Panc1 (cell line): Measurements from ENCODE around the gene FA2H. TPM values are rescaled to one million over a fixed set of nuclear protein-coding genes. Genes with fewer than 3 reads are reported as not detected.

ENCODE experiments used
- ATAC-seq: fragments of 200-7000 bp; cut with Tn5 transposase; 2 replicates; pipeline ENCODE4 v1.9.1; 2020; ENCODE audit warnings: mild to moderate bottlenecking, moderate library complexity
- BruUV-seq: library from RNA; stranded (reverse); fragments of 400-500 nt; replicated peaks from 2 replicates; lab custom pipeline; 2021; lab: Mats Ljungman, UMichigan
- CTCF ChIA-PET: fragments of 300-600 bp; sonication (Branson Sonifier 250); formaldehyde crosslinking; loops from one replicate; lab custom pipeline; 2022; ENCODE audit warnings: antibody characterized with exemption; lab: Charles Lee
- POLR2A ChIA-PET: fragments of 300-600 bp; sonication (Branson Sonifier 250); formaldehyde crosslinking; loops from one replicate; lab custom pipeline; 2022; ENCODE audit warnings: antibody characterized with exemption; lab: Charles Lee
- DNase-seq: peaks from one replicate; pipeline ENCODE4 v3.0.0-alpha.2; 2010; ENCODE audit warnings: low read depth, low spot score
- H3K27ac ChIP-seq: 2 replicates; pipeline ENCODE4 v1.5.1; 2011; ENCODE audit warnings: mild to moderate bottlenecking, low read length, inconsistent platforms
- H3K27me3 ChIP-seq: fragments of 200-500 bp; sonication (Bioruptor generic); 2 replicates; pipeline ENCODE4 v1.6.0; 2014; ENCODE audit warnings: low read length, inconsistent platforms; ENCODE audit not compliant: control insufficient read depth, insufficient read depth
- H3K36me3 ChIP-seq: fragments of 200-500 bp; sonication (Bioruptor generic); 2 replicates; pipeline ENCODE4 v1.5.1; 2014; ENCODE audit warnings: inconsistent platforms, mild to moderate bottlenecking, low read length, moderate library complexity; ENCODE audit not compliant: control insufficient read depth, insufficient read depth
- H3K4me1 ChIP-seq: 2 replicates; pipeline ENCODE4 v1.5.1; 2011; ENCODE audit warnings: inconsistent platforms, mild to moderate bottlenecking, low read length, moderate library complexity; ENCODE audit not compliant: control insufficient read depth, insufficient read depth
- H3K4me3 ChIP-seq, 2 experiments: 2 replicates each; pipeline ENCODE4 v1.5.1; 2011 to 2012; ENCODE audit warnings: low read depth in 2 of 2, low read length in 2 of 2, mild to moderate bottlenecking in 2 of 2, inconsistent platforms in 1 of 2, moderate library complexity in 1 of 2
- H3K9me3 ChIP-seq: fragments of 200-500 bp; sonication (Bioruptor generic); 2 replicates; pipeline ENCODE4 v1.5.1; 2014; ENCODE audit warnings: low read depth, mild to moderate bottlenecking, inconsistent platforms, low read length, moderate library complexity; ENCODE audit not compliant: control insufficient read depth, insufficient read depth
- POLR2AphosphoS5 ChIP-seq: IDR thresholded peaks from 2 replicates; pipeline ENCODE4 v1.6.1; 2012; ENCODE audit warnings: mild to moderate bottlenecking, low read depth, low read length, moderate library complexity
- SIN3A ChIP-seq: IDR thresholded peaks from 2 replicates; pipeline ENCODE4 v1.6.1; 2012; ENCODE audit warnings: low read depth, mild to moderate bottlenecking, low read length, moderate library complexity, borderline replicate concordance; ENCODE audit not compliant: insufficient read depth
- TCF7L2 ChIP-seq: IDR thresholded peaks from 2 replicates; pipeline ENCODE4 v1.6.1; 2011; ENCODE audit warnings: mild to moderate bottlenecking, low read depth, low read length, inconsistent platforms
- in situ Hi-C: cut with HindIII; loops from 2 replicates; pipeline ENCODE4 v1.10.0; 2016; ENCODE audit warnings: low sequenced_read_pairs, low pct_unique_long_range_greater_than_20kb
- intact Hi-C: fragments of 100-400 bp; cut with micrococcal nuclease; formaldehyde crosslinking; loops from one replicate; pipeline ENCODE4 v1.10.0; 2022; ENCODE audit not compliant: unreplicated experiment
- total RNA-seq: library from RNA; stranded (reverse); gene quantifications from one replicate; pipeline ENCODE4 v1.2.1, GENCODE V29; 2021; ENCODE audit not compliant: unreplicated experiment
- TF ChIP-seq, protein P1 (sequence below), 2 experiments: IDR thresholded peaks; 2 replicates each; pipeline ENCODE4 v1.6.1; 2011 to 2012; ENCODE audit warnings: low read depth in 2 of 2, control low read depth in 1 of 2, low read length in 1 of 2, mild to moderate bottlenecking in 1 of 2, moderate library complexity in 1 of 2; ENCODE audit not compliant: insufficient read depth in 1 of 2
- TF ChIP-seq, protein P2 (sequence below): fragments of 450-650 bp; IDR thresholded peaks from 2 replicates; pipeline ENCODE4 v1.5.1; 2017; ENCODE audit warnings: mild to moderate bottlenecking

FA2H gene
- total RNA-seq, 1 experiment from 2014 or later, result 0.15 TPM

DNA sequence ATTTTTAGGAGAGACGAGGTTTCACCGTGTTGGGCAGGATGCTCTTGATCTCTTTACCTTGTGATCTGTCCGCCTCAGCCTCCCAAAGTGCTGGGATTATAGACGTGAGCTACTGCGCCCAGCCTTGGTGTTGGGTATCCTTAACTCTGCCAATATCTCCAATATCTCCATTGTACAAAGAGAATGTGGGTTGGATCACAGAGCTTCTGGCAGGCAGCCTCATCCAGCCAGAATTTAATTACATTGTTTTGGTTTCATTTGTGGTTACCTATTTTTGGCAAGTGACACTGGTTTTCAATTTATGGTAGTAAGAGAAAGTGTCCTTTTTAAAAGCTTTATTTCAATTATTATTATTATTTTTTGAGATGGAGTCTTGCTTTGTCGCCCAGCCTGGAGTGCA is 93.9 kb downstream of the FA2H start:
- no peak for TF ChIP-seq TCF7L2
- TF ChIP-seq, protein P1, sequence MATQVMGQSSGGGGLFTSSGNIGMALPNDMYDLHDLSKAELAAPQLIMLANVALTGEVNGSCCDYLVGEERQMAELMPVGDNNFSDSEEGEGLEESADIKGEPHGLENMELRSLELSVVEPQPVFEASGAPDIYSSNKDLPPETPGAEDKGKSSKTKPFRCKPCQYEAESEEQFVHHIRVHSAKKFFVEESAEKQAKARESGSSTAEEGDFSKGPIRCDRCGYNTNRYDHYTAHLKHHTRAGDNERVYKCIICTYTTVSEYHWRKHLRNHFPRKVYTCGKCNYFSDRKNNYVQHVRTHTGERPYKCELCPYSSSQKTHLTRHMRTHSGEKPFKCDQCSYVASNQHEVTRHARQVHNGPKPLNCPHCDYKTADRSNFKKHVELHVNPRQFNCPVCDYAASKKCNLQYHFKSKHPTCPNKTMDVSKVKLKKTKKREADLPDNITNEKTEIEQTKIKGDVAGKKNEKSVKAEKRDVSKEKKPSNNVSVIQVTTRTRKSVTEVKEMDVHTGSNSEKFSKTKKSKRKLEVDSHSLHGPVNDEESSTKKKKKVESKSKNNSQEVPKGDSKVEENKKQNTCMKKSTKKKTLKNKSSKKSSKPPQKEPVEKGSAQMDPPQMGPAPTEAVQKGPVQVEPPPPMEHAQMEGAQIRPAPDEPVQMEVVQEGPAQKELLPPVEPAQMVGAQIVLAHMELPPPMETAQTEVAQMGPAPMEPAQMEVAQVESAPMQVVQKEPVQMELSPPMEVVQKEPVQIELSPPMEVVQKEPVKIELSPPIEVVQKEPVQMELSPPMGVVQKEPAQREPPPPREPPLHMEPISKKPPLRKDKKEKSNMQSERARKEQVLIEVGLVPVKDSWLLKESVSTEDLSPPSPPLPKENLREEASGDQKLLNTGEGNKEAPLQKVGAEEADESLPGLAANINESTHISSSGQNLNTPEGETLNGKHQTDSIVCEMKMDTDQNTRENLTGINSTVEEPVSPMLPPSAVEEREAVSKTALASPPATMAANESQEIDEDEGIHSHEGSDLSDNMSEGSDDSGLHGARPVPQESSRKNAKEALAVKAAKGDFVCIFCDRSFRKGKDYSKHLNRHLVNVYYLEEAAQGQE (IDR thresholded peaks at IDR 0.05; ENCODE audit: insufficient read depth in 1 of 2, low read depth in 2 of 2, low read length in 1 of 2), result no peak
- TF ChIP-seq SIN3A, result no peak
- TF ChIP-seq, protein P2, sequence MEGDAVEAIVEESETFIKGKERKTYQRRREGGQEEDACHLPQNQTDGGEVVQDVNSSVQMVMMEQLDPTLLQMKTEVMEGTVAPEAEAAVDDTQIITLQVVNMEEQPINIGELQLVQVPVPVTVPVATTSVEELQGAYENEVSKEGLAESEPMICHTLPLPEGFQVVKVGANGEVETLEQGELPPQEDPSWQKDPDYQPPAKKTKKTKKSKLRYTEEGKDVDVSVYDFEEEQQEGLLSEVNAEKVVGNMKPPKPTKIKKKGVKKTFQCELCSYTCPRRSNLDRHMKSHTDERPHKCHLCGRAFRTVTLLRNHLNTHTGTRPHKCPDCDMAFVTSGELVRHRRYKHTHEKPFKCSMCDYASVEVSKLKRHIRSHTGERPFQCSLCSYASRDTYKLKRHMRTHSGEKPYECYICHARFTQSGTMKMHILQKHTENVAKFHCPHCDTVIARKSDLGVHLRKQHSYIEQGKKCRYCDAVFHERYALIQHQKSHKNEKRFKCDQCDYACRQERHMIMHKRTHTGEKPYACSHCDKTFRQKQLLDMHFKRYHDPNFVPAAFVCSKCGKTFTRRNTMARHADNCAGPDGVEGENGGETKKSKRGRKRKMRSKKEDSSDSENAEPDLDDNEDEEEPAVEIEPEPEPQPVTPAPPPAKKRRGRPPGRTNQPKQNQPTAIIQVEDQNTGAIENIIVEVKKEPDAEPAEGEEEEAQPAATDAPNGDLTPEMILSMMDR, result no peak
- TF ChIP-seq POLR2AphosphoS5, result no peak
- ATAC-seq (no peak), DNase-seq (no peak)
- ChIA-PET POLR2A (interaction anchor here (0.6 kb wide), 1 partner anchor 11 kb away, joined by 11 read pairs; no protein-coding TSS in a partner anchor), CTCF (no interaction called here)
- in situ Hi-C loops, result no loop called here
- no peaks in the 10 kb centered on the region for H3K9me3 ChIP-seq
- H3K36me3 ChIP-seq, result no peaks in the 10 kb centered on the region
- no peak overlapping the region for H3K4me3 ChIP-seq
- intact Hi-C loops, result no loop called here
- no peaks in the 10 kb centered on the region; the same call in 1 of the 2 replicates for H3K4me1 ChIP-seq
- no peak overlapping the region for H3K27ac ChIP-seq
- H3K27me3 ChIP-seq, result no peaks in the 10 kb centered on the region
- no TSS peak for BruUV-seq

GRCh38 chr16:74679983-74680382 is 94.6 kb downstream of the FA2H start:
- Histone ChIP-seq H3K27me3 (no peaks in the 10 kb centered on the region), H3K4me3 (no peak overlapping the region), H3K27ac (no peak overlapping the region), H3K9me3 (no peaks in the 10 kb centered on the region), H3K36me3 (no peaks in the 10 kb centered on the region), H3K4me1 (no peaks in the 10 kb centered on the region; the same call in 1 of the 2 replicates)
- DNase-seq, result no peak
- intact Hi-C loops (no loop called here), in situ Hi-C loops (no loop called here)
- no peak for TF ChIP-seq SIN3A
- TF ChIP-seq, protein P1 (IDR thresholded peaks at IDR 0.05; ENCODE audit: insufficient read depth in 1 of 2, low read depth in 2 of 2, low read length in 1 of 2), result no peak
- TF ChIP-seq POLR2AphosphoS5, result no peak
- TF ChIP-seq TCF7L2, result no peak
- TF ChIP-seq, protein P2, result no peak
- no TSS peak for BruUV-seq
- POLR2A ChIA-PET, result no interaction called here
- no peak for ATAC-seq
- CTCF ChIA-PET, result interaction anchor here (0.6 kb wide), 1 partner anchor 49 kb away, joined by 5 read pairs; no protein-coding TSS in a partner anchor
